ENCODE data around the gene DCLRE1A. TPM values are rescaled to one million over a fixed set of nuclear protein-coding genes. Genes with fewer than 3 reads are reported as not detected.

The DCLRE1A gene
- total and polyA plus RNA-seq, 2 of the 13 experiments (the other 11 are each of a cell fraction or from before 2014, with no cell fraction given), result 6.2 to 19.6 TPM

DNA sequence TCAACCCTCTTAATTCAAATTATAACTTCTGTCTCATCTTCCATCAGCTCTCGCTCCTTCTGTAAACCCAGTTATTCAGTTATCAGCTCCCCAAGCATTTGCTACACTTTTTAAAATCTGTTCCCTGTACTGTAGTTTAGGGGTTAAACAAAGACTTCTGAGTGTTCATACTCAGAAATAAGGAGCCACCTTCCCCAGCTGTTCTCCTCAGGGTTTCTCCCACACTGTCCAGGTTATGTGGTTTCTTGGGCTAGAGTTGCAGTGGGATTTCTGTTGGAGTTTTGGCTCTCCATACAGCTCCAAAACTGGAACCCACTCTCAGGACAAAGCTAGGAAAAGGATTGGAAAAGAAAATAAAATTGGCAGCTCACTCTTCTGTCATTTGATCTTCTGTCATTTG is 21.3 kb upstream of the DCLRE1A start (continued):
- TF ChIP-seq SRSF1 (optimal IDR thresholded peaks at IDR 0.05; ENCODE audit: low read depth, low read length) (no peak), TMF1 (CRISPR knock-in tag; IDR thresholded peaks at IDR 0.05; ENCODE audit: low read depth) (no peak)
- TF ChIP-seq, protein P1, sequence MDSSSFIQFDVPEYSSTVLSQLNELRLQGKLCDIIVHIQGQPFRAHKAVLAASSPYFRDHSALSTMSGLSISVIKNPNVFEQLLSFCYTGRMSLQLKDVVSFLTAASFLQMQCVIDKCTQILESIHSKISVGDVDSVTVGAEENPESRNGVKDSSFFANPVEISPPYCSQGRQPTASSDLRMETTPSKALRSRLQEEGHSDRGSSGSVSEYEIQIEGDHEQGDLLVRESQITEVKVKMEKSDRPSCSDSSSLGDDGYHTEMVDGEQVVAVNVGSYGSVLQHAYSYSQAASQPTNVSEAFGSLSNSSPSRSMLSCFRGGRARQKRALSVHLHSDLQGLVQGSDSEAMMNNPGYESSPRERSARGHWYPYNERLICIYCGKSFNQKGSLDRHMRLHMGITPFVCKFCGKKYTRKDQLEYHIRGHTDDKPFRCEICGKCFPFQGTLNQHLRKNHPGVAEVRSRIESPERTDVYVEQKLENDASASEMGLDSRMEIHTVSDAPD (CRISPR knock-in tag; IDR thresholded peaks at IDR 0.05), result no peak

DNA sequence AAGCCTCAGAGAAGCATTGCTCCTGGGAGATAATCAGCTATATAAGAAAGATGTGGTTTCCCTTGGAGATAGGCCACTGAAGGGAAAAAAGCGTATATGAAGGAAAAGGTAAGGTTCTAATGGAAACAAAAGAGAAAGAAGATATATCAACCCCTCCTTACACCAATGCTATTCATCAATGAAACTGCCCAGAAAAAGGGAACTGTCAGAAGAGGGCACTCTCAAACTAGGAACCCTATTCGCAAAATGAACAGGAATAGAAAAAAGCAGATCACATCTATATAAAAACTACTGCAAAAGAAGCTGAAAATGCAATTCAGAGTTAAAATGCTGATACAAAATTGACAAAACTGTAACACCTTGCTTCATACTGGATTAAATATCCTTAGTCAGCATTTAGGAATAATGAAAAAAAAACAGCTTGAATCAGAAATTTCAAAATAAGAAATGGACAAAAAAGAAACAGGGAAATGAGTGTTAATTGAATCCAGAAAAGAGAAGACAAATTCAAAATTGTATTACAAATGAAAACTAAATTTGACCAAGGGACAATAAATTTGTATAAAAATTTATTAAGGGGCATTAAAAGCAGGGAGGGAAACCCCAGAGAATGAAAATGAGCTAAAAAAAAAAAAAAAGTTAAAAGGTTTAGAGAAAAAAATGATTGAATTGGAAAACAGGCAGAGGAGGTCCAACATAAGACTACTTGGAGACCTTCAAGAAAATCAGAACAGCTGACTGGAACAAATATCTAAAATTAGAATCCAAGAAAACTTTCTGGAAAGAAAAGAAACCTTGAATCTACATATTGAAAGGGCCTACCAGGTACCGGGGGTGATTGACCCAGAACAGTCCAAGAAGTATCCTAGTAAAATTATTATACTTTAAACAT is 18.5 kb upstream of the DCLRE1A start:
- H3K36me3 ChIP-seq (replicated peaks in 1 of 2; ENCODE audit: control insufficient read depth in 1 of 2, insufficient read depth in 2 of 2, low read length in 2 of 2), result peaks cover 0 to 16% of the 10 kb centered on the region in 2 experiments; a peak in 2 of 5 replicates
- H3K4me1 ChIP-seq (ENCODE audit: insufficient read depth, low read length), result no peaks in the 10 kb centered on the region
- CTCF ChIA-PET (ENCODE audit: low intra/inter-chr PET ratio, low total read pairs), result no interaction called here
- ATAC-seq (no peak), FAIRE-seq (no peak), DNase-seq (ENCODE audit: low spot score) (no peak)
- H3K4me3 ChIP-seq (replicated peaks in 1 of 3; ENCODE audit: insufficient read depth in 1 of 3, low read depth in 2 of 3, low read length in 3 of 3), result no peak overlapping the region
- H3K27me3 ChIP-seq (ENCODE audit: control insufficient read depth in 1 of 2, insufficient read depth in 2 of 2, low read length in 2 of 2), result no peaks in the 10 kb centered on the region
- POLR2A ChIA-PET, result no interaction called here
- H3K9me3 ChIP-seq (ENCODE audit: low read length), result peaks cover 20% of the 10 kb centered on the region
- H3K4me2 ChIP-seq (ENCODE audit: low read depth, low read length), result no peak overlapping the region
- BruUV-seq (replicated peaks), result no TSS peak
- no peak overlapping the region for H2AFZ ChIP-seq (ENCODE audit: low read length)
- no peaks in the 10 kb centered on the region for H4K20me1 ChIP-seq (ENCODE audit: insufficient read depth, low read length)
- intact Hi-C loops (cut with micrococcal nuclease; ENCODE audit: unreplicated experiment) (no loop called here), in situ Hi-C loops (cut with HindIII; ENCODE audit: extremely low pct_ligation_motif_present, low pct_unique_long_range_greater_than_20kb) (no loop called here)
- no peak for TF ChIP-seq ZNF138 (CRISPR knock-in tag; IDR thresholded peaks at IDR 0.05; ENCODE audit: low read depth)
- TF ChIP-seq MAFK (conservative IDR thresholded peaks at IDR 0.05 in 1 of 2, IDR thresholded peaks at IDR 0.05 in 1 of 2; ENCODE audit: low read length in 2 of 2), result peak; percentile 93 to 98
- no peak for TF ChIP-seq ZNF547 (CRISPR knock-in tag; IDR thresholded peaks at IDR 0.05)
- TF ChIP-seq MAFF (IDR thresholded peaks at IDR 0.05; ENCODE audit: low read depth, low read length), result peak; percentile 96
- TF ChIP-seq, protein P2, sequence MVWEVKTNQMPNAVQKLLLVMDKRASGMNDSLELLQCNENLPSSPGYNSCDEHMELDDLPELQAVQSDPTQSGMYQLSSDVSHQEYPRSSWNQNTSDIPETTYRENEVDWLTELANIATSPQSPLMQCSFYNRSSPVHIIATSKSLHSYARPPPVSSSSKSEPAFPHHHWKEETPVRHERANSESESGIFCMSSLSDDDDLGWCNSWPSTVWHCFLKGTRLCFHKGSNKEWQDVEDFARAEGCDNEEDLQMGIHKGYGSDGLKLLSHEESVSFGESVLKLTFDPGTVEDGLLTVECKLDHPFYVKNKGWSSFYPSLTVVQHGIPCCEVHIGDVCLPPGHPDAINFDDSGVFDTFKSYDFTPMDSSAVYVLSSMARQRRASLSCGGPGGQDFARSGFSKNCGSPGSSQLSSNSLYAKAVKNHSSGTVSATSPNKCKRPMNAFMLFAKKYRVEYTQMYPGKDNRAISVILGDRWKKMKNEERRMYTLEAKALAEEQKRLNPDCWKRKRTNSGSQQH (CRISPR knock-in tag; IDR thresholded peaks at IDR 0.05; ENCODE audit: low read depth), result no peak
- TF ChIP-seq MYC (CRISPR knock-in tag; IDR thresholded peaks at IDR 0.05; ENCODE audit: borderline replicate concordance), result no peak
- TF ChIP-seq HNRNPH1 (optimal IDR thresholded peaks at IDR 0.05; ENCODE audit: low read depth, low read length), result no peak
- no peak for TF ChIP-seq ZNF619 (CRISPR knock-in tag; IDR thresholded peaks at IDR 0.05)
- peaks cover 15% of the 10 kb centered on the region for H3K79me2 ChIP-seq (ENCODE audit: insufficient read depth, low read length)
- no peak overlapping the region for H3K9ac ChIP-seq (ENCODE audit: insufficient read depth, low read depth, low read length)
- no peak overlapping the region for H3K27ac ChIP-seq (ENCODE audit: extremely low read length, insufficient read depth, low read length)
- 97% methylated on average over 3 of the region's 3 CpGs for WGBS (ENCODE audit: low lambda C conversion rate)
